ENCODE measurements around the gene STH.
"Not testable (repeated sequence)": the region's sequence is repeated elsewhere in the genome, so short reads cannot be mapped to it uniquely, and the experiment has no call there.

STH gene

DNA sequence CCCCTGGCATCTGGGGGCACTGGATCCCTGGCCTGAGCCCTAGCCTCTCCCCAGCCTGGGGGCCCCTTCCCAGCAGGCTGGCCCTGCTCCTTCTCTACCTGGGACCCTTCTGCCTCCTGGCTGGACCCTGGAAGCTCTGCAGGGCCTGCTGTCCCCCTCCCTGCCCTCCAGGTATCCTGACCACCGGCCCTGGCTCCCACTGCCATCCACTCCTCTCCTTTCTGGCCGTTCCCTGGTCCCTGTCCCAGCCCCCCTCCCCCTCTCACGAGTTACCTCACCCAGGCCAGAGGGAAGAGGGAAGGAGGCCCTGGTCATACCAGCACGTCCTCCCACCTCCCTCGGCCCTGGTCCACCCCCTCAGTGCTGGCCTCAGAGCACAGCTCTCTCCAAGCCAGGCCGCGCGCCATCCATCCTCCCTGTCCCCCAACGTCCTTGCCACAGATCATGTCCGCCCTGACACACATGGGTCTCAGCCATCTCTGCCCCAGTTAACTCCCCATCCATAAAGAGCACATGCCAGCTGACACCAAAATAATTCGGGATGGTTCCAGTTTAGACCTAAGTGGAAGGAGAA, 13.5 kb downstream of the STH start:
- Histone ChIP-seq H3K9me3 (ENCODE audit: insufficient read depth, low read length) (no peaks in the 10 kb centered on the region), H3K27ac (ENCODE audit: low read depth, low read length) (no peak overlapping the region), H3K36me3 (ENCODE audit: low read length) (no peaks in the 10 kb centered on the region), H2AFZ (ENCODE audit: low read depth, low read length, severe bottlenecking) (no peak overlapping the region), H3K9ac (ENCODE audit: low read length) (no peak overlapping the region), H3K9me2 (replicated peaks; ENCODE audit: insufficient read depth, low read length) (no peaks in the 10 kb centered on the region), H3F3A (ENCODE audit: insufficient read depth) (no peaks in the 10 kb centered on the region), H3K4me3 (ENCODE audit: insufficient read depth, low read length, poor library complexity, severe bottlenecking) (no peak overlapping the region), H3K27me3 (ENCODE audit: low read length) (no peaks in the 10 kb centered on the region), H3K79me2 (ENCODE audit: insufficient read depth, low read length) (no peaks in the 10 kb centered on the region), H4K20me1 (ENCODE audit: low read depth, low read length) (no peaks in the 10 kb centered on the region), H3K4me2 (ENCODE audit: low read depth, low read length, poor library complexity, severe bottlenecking) (no peak overlapping the region)
- TF ChIP-seq EZH2phosphoT487 (conservative IDR thresholded peaks at IDR 0.05; ENCODE audit: low read length) = no peak
- TF ChIP-seq, protein P1, sequence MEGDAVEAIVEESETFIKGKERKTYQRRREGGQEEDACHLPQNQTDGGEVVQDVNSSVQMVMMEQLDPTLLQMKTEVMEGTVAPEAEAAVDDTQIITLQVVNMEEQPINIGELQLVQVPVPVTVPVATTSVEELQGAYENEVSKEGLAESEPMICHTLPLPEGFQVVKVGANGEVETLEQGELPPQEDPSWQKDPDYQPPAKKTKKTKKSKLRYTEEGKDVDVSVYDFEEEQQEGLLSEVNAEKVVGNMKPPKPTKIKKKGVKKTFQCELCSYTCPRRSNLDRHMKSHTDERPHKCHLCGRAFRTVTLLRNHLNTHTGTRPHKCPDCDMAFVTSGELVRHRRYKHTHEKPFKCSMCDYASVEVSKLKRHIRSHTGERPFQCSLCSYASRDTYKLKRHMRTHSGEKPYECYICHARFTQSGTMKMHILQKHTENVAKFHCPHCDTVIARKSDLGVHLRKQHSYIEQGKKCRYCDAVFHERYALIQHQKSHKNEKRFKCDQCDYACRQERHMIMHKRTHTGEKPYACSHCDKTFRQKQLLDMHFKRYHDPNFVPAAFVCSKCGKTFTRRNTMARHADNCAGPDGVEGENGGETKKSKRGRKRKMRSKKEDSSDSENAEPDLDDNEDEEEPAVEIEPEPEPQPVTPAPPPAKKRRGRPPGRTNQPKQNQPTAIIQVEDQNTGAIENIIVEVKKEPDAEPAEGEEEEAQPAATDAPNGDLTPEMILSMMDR (IDR thresholded peaks at IDR 0.05; ENCODE audit: insufficient read depth, low read length, poor library complexity, severe bottlenecking) = no peak

DNA sequence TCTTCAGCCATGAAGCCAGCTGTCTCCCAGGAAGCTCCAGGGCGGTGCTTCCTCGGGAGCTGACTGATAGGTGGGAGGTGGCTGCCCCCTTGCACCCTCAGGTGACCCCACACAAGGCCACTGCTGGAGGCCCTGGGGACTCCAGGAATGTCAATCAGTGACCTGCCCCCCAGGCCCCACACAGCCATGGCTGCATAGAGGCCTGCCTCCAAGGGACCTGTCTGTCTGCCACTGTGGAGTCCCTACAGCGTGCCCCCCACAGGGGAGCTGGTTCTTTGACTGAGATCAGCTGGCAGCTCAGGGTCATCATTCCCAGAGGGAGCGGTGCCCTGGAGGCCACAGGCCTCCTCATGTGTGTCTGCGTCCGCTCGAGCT, 14.1 kb downstream of the STH start:
- H3K36me3 ChIP-seq (ENCODE audit: low read length) = no peaks in the 10 kb centered on the region
- no peaks in the 10 kb centered on the region for H3K9me2 ChIP-seq (replicated peaks; ENCODE audit: insufficient read depth, low read length)
- no peak overlapping the region for H2AFZ ChIP-seq (ENCODE audit: low read depth, low read length, severe bottlenecking)
- H3K9ac ChIP-seq (ENCODE audit: low read length) = no peak overlapping the region
- H3F3A ChIP-seq (ENCODE audit: insufficient read depth) = no peaks in the 10 kb centered on the region
- no peaks in the 10 kb centered on the region for H4K20me1 ChIP-seq (ENCODE audit: low read depth, low read length)
- TF ChIP-seq EZH2phosphoT487 (conservative IDR thresholded peaks at IDR 0.05; ENCODE audit: low read length) = no peak
- TF ChIP-seq, protein P1 (IDR thresholded peaks at IDR 0.05; ENCODE audit: insufficient read depth, low read length, poor library complexity, severe bottlenecking) = no peak
- no peak overlapping the region for H3K4me2 ChIP-seq (ENCODE audit: low read depth, low read length, poor library complexity, severe bottlenecking)
- no peaks in the 10 kb centered on the region for H3K79me2 ChIP-seq (ENCODE audit: insufficient read depth, low read length)
- no peaks in the 10 kb centered on the region for H3K9me3 ChIP-seq (ENCODE audit: insufficient read depth, low read length)
- H3K27me3 ChIP-seq (ENCODE audit: low read length) = no peaks in the 10 kb centered on the region
- no peak overlapping the region for H3K4me3 ChIP-seq (ENCODE audit: insufficient read depth, low read length, poor library complexity, severe bottlenecking)
- H3K27ac ChIP-seq (ENCODE audit: low read depth, low read length) = no peak overlapping the region

DNA sequence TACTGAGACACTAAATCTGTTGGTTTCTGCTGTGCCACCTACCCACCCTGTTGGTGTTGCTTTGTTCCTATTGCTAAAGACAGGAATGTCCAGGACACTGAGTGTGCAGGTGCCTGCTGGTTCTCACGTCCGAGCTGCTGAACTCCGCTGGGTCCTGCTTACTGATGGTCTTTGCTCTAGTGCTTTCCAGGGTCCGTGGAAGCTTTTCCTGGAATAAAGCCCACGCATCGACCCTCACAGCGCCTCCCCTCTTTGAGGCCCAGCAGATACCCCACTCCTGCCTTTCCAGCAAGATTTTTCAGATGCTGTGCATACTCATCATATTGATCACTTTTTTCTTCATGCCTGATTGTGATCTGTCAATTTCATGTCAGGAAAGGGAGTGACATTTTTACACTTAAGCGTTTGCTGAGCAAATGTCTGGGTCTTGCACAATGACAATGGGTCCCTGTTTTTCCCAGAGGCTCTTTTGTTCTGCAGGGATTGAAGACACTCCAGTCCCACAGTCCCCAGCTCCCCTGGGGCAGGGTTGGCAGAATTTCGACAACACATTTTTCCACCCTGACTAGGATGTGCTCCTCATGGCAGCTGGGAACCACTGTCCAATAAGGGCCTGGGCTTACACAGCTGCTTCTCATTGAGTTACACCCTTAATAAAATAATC, 14.6 kb downstream of the STH start:
- no peak overlapping the region for H3K9ac ChIP-seq (ENCODE audit: low read length)
- H3K4me2 ChIP-seq (ENCODE audit: low read depth, low read length, poor library complexity, severe bottlenecking) = no peak overlapping the region
- H2AFZ ChIP-seq (ENCODE audit: low read depth, low read length, severe bottlenecking) = no peak overlapping the region
- no peaks in the 10 kb centered on the region for H3K36me3 ChIP-seq (ENCODE audit: low read length)
- H3K79me2 ChIP-seq (ENCODE audit: insufficient read depth, low read length) = no peaks in the 10 kb centered on the region
- no peaks in the 10 kb centered on the region for H3F3A ChIP-seq (ENCODE audit: insufficient read depth)
- no peak overlapping the region for H3K27ac ChIP-seq (ENCODE audit: low read depth, low read length)
- H3K9me3 ChIP-seq (ENCODE audit: insufficient read depth, low read length) = no peaks in the 10 kb centered on the region
- no peak for TF ChIP-seq EZH2phosphoT487 (conservative IDR thresholded peaks at IDR 0.05; ENCODE audit: low read length)
- TF ChIP-seq, protein P1 (IDR thresholded peaks at IDR 0.05; ENCODE audit: insufficient read depth, low read length, poor library complexity, severe bottlenecking) = no peak
- H3K9me2 ChIP-seq (replicated peaks; ENCODE audit: insufficient read depth, low read length) = no peaks in the 10 kb centered on the region
- no peaks in the 10 kb centered on the region for H3K27me3 ChIP-seq (ENCODE audit: low read length)
- no peak overlapping the region for H3K4me3 ChIP-seq (ENCODE audit: insufficient read depth, low read length, poor library complexity, severe bottlenecking)
- H4K20me1 ChIP-seq (ENCODE audit: low read depth, low read length) = no peaks in the 10 kb centered on the region

DNA sequence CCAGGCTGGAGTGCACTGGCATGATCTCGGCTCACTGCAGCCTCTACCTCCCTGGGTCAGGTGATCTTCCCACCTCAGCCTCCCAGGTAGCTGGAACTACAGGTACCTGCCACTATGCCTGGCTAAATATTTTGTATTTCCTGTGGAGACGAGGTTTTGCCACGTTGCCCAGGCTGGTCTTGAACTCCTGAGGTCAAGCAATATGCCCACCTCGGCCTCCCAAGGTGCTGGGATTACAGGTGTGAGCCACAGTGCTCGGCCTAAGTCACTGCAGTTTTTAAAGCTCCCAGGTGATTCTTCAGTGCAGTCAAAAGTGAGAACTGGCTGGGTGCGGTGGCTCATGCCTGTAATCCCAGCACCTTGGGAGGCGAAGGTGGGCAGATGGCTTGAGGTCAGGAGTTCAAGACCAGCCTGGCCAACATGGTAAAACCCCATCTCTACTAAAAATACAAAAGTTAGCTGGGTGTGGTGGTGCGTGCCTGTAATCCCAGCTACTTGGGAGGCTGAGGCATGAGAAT, 20.4 kb downstream of the STH start:
- H3K27ac ChIP-seq (ENCODE audit: low read depth, low read length); H3K9ac ChIP-seq (ENCODE audit: low read length); H3K4me2 ChIP-seq (ENCODE audit: low read depth, low read length, poor library complexity, severe bottlenecking); H3K9me2 ChIP-seq (replicated peaks; ENCODE audit: insufficient read depth, low read length); H3K27me3 ChIP-seq (ENCODE audit: low read length); H3K4me3 ChIP-seq (ENCODE audit: insufficient read depth, low read length, poor library complexity, severe bottlenecking); H3F3A ChIP-seq (ENCODE audit: insufficient read depth); H3K36me3 ChIP-seq (ENCODE audit: low read length); H3K9me3 ChIP-seq (ENCODE audit: insufficient read depth, low read length); H2AFZ ChIP-seq (ENCODE audit: low read depth, low read length, severe bottlenecking); H4K20me1 ChIP-seq (ENCODE audit: low read depth, low read length); H3K79me2 ChIP-seq (ENCODE audit: insufficient read depth, low read length): not testable (repeated sequence)

Measured in SU-DHL-6 (cell line).